GM12874 (cell line): ENCODE data around the gene LRFN3.
A peak's percentile ranks its signal among the peaks of the same experiment; 100 is the strongest.

Experiments
- TF ChIP-seq, protein P1 (sequence below): IDR thresholded peaks from 2 replicates; pipeline ENCODE4 v1.5.1; 2011; ENCODE audit warnings: low read depth, mild to moderate bottlenecking, control low read depth, low read length, moderate library complexity; ENCODE audit not compliant: insufficient read depth

The LRFN3 gene

DNA sequence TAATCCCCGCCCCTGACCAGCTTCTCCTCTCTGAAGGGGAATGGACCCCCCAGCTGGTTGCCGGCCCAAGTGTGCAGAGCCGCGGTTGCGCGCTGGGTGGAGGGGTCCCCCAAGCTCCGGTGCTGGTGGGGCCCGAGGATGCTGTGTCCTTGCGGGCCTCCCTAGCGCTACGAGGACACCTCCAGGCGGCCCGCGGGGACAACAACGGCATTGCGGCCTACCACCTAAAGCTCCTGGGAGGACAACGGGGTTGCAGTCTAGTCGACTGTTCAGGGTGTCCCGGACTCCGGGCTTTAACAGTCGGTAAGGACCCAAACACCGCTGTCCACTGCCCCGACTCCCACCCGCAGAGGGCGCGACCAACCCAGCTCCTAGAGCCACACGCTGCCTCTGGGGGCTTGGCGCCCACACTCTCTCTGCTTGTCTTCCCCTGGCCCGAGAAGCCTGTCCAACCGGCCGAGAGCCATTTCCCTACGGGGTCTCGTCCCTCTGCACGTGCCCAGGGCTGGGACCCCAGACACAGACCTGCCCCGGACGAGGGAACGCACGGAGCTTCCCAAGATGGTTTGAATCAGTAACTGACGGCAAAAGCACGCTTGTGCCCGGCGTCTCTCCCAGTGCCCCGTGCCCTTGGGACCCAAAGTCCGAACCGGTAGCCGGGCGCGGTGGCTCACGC is 57.9 kb downstream of the LRFN3 start:
- TF ChIP-seq, protein P1, sequence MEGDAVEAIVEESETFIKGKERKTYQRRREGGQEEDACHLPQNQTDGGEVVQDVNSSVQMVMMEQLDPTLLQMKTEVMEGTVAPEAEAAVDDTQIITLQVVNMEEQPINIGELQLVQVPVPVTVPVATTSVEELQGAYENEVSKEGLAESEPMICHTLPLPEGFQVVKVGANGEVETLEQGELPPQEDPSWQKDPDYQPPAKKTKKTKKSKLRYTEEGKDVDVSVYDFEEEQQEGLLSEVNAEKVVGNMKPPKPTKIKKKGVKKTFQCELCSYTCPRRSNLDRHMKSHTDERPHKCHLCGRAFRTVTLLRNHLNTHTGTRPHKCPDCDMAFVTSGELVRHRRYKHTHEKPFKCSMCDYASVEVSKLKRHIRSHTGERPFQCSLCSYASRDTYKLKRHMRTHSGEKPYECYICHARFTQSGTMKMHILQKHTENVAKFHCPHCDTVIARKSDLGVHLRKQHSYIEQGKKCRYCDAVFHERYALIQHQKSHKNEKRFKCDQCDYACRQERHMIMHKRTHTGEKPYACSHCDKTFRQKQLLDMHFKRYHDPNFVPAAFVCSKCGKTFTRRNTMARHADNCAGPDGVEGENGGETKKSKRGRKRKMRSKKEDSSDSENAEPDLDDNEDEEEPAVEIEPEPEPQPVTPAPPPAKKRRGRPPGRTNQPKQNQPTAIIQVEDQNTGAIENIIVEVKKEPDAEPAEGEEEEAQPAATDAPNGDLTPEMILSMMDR = peak; percentile 28; the same call in 1 of the 2 replicates
